ENCODE measurements around the gene CMPK2. TPM values are rescaled to one million over a fixed set of nuclear protein-coding genes. Genes with fewer than 3 reads are reported as not detected.

Gene CMPK2
- total RNA-seq, 1 experiment from 2014 or later, result 6.0 TPM

GRCh38 chr2:6845903-6846302, 19.8 kb downstream of the CMPK2 start:
- no peak for DNase-seq (ENCODE audit: low read depth)

- DNase-seq (ENCODE audit: low read depth), result no peak
Measured at GRCh38 chr2:6845312-6845711, 20.4 kb downstream of the CMPK2 start.

GRCh38 chr2:6841537-6842287, 24.0 kb downstream of the CMPK2 start:
- no peak for DNase-seq (ENCODE audit: low read depth)

- DNase-seq (ENCODE audit: low read depth), result no peak
Measured at GRCh38 chr2:6838673-6839319, 26.9 kb downstream of the CMPK2 start.

- peak; percentile 61 for DNase-seq (ENCODE audit: low read depth)
Measured at GRCh38 chr2:6835467-6835866, 30.2 kb downstream of the CMPK2 start.

GRCh38 chr2:6834163-6834562, 31.5 kb downstream of the CMPK2 start:
- no peak for DNase-seq (ENCODE audit: low read depth)

- DNase-seq (ENCODE audit: low read depth), result no peak
Measured at GRCh38 chr2:6833300-6833604, 32.5 kb downstream of the CMPK2 start.

- DNase-seq (ENCODE audit: low read depth), result no peak
Measured at GRCh38 chr2:6832596-6833299, 33.0 kb downstream of the CMPK2 start.

GRCh38 chr2:6831229-6831628, 34.5 kb downstream of the CMPK2 start:
- DNase-seq (ENCODE audit: low read depth), result no peak

GRCh38 chr2:6828299-6828584, 37.5 kb downstream of the CMPK2 start:
- DNase-seq (ENCODE audit: low read depth), result peak; percentile 12

- no peak for DNase-seq (ENCODE audit: low read depth)
Measured at GRCh38 chr2:6827566-6828298, 38.0 kb downstream of the CMPK2 start.

- peak; percentile 95 for DNase-seq (ENCODE audit: low read depth)
Measured at GRCh38 chr2:6826081-6826913, 39.4 kb downstream of the CMPK2 start.

GRCh38 chr2:6824962-6825361, 40.7 kb downstream of the CMPK2 start:
- DNase-seq (ENCODE audit: low read depth), result peak; percentile 44

- no peak for DNase-seq (ENCODE audit: low read depth)
Measured at GRCh38 chr2:6823111-6823510, 42.6 kb downstream of the CMPK2 start.

- no peak for DNase-seq (ENCODE audit: low read depth)
Measured at GRCh38 chr2:6822406-6822805, 43.3 kb downstream of the CMPK2 start.

GRCh38 chr2:6820903-6821584, 44.7 kb downstream of the CMPK2 start:
- DNase-seq (ENCODE audit: low read depth), result no peak

- DNase-seq (ENCODE audit: low read depth), result no peak
Measured at GRCh38 chr2:6820236-6820635, 45.5 kb downstream of the CMPK2 start.

- no peak for DNase-seq (ENCODE audit: low read depth)
Measured at GRCh38 chr2:6819668-6820067, 46.0 kb downstream of the CMPK2 start.

GRCh38 chr2:6818012-6818411, 47.7 kb downstream of the CMPK2 start:
- DNase-seq (ENCODE audit: low read depth), result no peak

- DNase-seq (ENCODE audit: low read depth), result no peak
Measured at GRCh38 chr2:6814869-6815268, 50.8 kb downstream of the CMPK2 start.

- no peak for DNase-seq (ENCODE audit: low read depth)
Measured at GRCh38 chr2:6814312-6814711, 51.4 kb downstream of the CMPK2 start.

Measured in HT1080 (cell line).